HG02678 (cell line): ENCODE data around the gene MRPS10.

Experiments
- ATAC-seq: cut with Tn5 transposase; IDR thresholded peaks from one replicate; pipeline ENCODE4 v1.9.1; 2021; ENCODE audit warnings: mild to moderate bottlenecking, moderate library complexity; ENCODE audit not compliant: unreplicated experiment

The MRPS10 gene

GRCh38 chr6:42217519-42218367 is at the start of gene MRPS10:
MRPS10 (minus strand) TSS chr6:42217861; CDS start chr6:42217849, 12 bp downstream.
- ATAC-seq, result peak; percentile 99

DNA sequence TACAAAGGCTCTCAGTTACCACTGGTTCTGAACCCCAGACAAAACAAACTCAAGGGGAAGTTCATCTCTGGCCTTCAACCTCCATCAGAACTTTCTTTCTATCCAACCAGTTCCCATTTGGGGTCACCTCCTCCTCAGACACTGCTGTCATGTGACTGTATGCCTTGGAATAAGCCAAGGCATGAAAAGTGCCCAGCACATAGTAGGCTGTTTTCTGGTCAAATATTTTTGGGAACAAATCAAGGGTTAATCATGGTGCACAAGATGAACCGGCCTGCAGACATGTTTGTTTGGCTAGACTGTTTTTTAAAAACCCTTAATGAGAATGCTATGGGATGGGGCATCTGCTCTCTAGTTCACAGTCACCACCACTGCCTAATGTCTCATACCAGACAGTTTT is 48.9 kb upstream of the MRPS10 start:
- ATAC-seq, result no peak

- no peak for ATAC-seq
Measured at GRCh38 chr6:42264852-42265390, 47.3 kb upstream of the MRPS10 start.

GRCh38 chr6:42264162-42264851 is 46.6 kb upstream of the MRPS10 start:
- no peak for ATAC-seq

DNA sequence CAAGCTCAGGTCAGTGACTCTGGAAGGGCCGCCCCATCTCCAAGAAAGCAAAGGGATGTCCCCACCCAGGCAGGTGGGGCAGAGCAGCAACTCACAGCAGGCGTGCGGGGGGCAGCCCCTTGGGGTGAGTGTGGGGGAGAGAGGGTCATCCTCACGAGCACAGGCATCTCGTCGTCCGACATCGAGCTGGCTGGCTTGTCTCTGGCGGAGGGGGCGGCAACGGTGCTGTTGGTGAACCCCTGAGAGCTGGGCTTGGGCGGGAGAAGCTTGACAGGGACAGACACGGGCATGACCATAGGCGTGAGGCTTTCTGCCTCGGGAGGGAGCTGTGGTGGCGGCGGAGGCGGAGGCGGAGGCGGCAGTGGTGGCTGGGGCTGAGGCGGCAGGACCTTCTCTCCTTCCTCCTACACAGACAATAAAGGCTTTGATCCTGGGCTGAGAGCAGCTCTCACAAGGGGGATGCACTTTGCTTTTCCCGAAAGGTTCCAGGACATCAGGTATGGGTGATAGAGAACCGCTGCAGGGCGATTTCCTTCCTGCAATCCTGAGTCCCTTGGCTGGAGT is 45.6 kb upstream of the MRPS10 start:
- no peak for ATAC-seq

GRCh38 chr6:42260972-42261371 is 43.3 kb upstream of the MRPS10 start:
- no peak for ATAC-seq

DNA sequence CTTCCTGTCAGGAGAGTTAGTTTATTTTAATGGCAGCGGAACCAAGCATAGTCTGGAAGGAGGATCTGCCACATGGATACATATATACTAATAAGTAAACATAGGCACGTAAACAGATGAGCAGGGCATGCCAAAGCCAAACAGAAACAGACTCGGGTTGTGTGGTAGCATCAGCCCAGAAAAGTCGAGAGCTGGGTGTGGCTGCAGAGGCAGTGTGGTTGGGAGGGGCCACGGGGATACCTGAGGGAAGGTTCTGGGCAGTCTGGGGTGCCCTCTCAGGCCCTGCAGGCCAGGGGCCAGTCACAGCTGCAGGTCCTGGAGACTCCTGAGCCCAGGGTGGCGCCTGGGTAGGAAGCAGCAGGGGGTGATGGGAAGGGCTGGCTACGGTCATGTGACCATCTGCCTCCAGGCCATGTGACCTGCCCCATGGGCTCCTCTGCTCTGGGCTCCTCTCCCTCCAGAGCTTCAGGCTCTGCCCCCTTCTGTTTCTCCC is 42.8 kb upstream of the MRPS10 start:
- no peak for ATAC-seq

DNA sequence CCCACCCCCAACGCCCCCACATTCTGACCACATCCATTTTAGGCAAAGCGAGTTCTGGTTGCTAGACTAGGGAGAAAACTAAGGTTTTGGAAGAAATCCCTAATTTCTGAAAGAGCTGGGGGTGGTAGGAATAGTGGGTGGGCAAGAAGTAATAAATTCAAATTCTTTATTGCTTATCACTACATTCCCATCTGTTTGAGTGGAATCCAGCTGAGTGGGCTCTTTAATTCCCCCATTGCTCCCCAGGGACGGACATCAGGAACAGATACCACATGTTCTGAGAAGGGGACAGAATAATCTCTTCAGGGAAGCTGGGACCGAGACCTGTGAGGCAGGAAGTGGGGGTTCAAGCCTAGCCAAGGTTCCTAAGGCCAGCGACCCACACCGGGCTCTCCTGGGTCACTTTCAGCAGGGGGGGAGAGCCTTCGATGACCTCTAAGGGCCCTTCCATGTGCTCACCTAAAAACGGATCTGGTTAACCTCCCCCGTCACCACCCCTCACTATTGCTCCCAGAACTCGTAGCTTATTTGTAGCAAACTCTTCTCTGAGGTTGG is 42.3 kb upstream of the MRPS10 start:
- no peak for ATAC-seq

GRCh38 chr6:42259286-42259685 is 41.6 kb upstream of the MRPS10 start:
- ATAC-seq, result no peak

GRCh38 chr6:42257614-42258013 is 40.0 kb upstream of the MRPS10 start:
- no peak for ATAC-seq

GRCh38 chr6:42257063-42257462 is 39.4 kb upstream of the MRPS10 start:
- ATAC-seq, result no peak

DNA sequence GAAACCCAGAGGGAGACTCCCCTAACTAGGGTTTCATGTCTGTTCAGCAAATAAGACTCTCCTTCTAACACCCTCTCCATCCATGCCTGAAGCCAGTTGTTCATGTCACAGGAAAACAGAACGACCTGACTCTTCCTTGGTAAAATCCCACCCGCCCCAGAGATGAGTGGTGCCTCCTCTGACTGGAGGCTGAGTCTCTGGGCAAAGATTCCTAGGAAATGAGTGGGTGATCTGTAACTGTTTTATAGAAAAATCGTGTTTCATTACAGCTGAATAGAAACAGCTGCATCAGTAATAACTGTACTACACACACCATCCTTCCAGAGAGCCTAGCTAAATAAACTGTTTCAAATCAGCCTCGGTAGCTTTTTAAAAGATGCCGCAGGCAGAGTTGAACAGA is 37.4 kb upstream of the MRPS10 start:
- no peak for ATAC-seq

GRCh38 chr6:42254505-42254904 is 36.8 kb upstream of the MRPS10 start:
- ATAC-seq, result no peak

DNA sequence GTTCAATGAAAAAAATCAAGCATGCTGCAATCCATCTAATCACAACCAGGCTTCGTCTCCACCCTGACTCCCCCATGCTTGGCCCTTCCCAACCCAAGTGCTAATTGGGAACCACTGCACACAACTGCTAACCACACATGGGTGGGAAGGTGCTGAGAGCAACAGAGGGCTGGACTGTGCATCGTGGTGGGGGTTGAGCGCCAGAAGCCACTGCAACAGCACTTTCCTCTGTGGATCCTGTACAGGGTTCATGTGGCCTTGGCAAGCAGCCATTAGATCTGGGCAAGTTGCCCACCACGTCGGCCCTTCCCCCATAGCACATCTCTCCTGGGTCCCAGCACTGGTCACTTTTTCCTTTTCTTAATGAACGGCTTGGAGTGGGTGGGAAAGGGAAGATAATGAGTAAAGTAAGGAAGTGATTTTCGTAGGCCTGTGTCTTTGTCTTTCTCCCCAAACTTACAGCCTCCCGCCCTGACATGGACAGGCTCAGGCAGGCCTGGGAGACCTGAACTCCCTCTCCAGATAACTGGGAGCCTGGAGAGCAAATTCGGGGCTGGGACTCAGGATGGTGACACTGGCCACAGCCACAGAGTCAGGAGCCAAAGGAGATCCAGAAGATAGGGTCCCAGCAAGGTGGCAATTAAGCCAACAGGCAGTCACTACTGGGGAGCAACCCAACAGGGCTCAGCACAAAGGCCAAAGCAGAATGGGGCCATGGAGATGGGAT is 34.4 kb upstream of the MRPS10 start:
- ATAC-seq, result no peak

GRCh38 chr6:42251500-42251899 is 33.8 kb upstream of the MRPS10 start:
- no peak for ATAC-seq

DNA sequence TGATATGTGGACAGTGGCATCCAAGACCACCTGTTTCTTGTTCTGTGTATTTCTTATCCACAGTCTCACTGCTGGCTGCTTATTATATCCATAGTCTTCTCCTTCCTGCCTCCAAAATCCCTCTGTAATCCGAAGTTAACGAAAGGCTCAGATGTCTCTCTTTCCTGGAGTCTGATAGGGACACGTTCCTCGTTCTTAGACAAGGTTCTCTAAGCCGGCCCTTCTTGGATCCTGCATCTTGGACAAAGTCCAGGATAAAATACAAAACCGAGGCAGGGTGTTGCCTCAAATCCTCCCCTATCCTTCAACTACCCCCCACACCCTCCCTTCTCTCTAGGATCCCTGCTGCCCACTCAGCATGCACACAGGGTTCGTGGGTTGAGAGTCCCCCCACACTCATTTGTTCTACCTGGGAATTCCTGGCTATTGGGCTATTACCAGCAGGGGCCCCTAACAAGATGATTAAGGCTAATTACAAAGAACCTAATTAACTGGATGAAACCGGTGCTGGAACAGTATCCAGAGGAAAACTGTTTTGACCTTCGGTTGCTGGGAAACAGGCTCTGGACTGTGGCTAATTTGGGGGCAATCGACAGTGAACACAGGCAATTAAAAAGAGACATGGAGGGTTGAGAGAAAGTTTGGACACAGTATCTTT is 32.7 kb upstream of the MRPS10 start:
- ATAC-seq, result no peak

GRCh38 chr6:42249279-42249678 is 31.6 kb upstream of the MRPS10 start:
- ATAC-seq, result no peak

DNA sequence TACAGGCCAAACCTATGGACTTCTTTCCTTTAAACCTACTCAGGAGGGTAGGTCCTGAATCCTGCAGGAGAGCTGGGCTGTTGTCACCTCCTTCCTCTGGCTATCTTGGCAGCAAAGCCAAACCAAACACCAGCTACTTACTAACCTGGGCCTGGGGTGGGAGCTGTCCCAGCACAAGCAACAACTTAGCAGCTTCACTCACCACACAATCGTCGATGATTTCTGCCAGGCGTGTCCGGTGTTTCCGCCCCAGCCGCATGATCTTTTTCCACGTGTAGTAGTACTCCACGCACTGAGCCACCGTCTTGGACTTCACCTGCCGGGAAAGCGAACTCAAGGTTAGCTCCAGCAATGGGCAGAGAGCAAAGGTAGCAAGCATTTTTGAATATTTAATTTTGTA is 25.4 kb upstream of the MRPS10 start:
- no peak for ATAC-seq

GRCh38 chr6:42241915-42242314 is 24.3 kb upstream of the MRPS10 start:
- no peak for ATAC-seq

- no peak for ATAC-seq
Measured at GRCh38 chr6:42239736-42240375, 22.2 kb upstream of the MRPS10 start.
